Mesendoderm (in vitro differentiated cells): ENCODE measurements around the gene IMMP2L.
A peak's percentile ranks its signal among the peaks of the same experiment; 100 is the strongest.

Source experiments
- DNase-seq: peaks from one replicate; pipeline ENCODE4 v3.0.0; 2013
- H2AK5ac ChIP-seq: 2 replicates; pipeline ENCODE4 v1.6.1; 2013; ENCODE audit warnings: low read length, inconsistent platforms
- H2BK120ac ChIP-seq: 2 replicates; pipeline ENCODE4 v1.6.1; 2013; ENCODE audit warnings: low read depth, mild to moderate bottlenecking, low read length, moderate library complexity, mixed read lengths
- H2BK15ac ChIP-seq: replicated peaks from 2 replicates; pipeline ENCODE4 v1.6.1; 2013; ENCODE audit warnings: low read depth, mild to moderate bottlenecking, moderate library complexity
- H2BK5ac ChIP-seq: 2 replicates; pipeline ENCODE4 v1.6.1; 2013; ENCODE audit warnings: low read length, inconsistent platforms
- H3K18ac ChIP-seq: 2 replicates; pipeline ENCODE4 v1.6.1; 2013; ENCODE audit warnings: mild to moderate bottlenecking, low read length, mixed read lengths
- H3K23ac ChIP-seq: one replicate; pipeline ENCODE4 v1.6.1; 2013; ENCODE audit warnings: low read length
- H3K27ac ChIP-seq: 2 replicates; pipeline ENCODE4 v1.5.1; 2013; ENCODE audit warnings: low read depth, mild to moderate bottlenecking, inconsistent platforms, low read length, moderate library complexity
- H3K27me3 ChIP-seq: 2 replicates; pipeline ENCODE4 v1.6.1; 2013; ENCODE audit warnings: low read length, control low read depth, mild to moderate bottlenecking, inconsistent platforms; ENCODE audit not compliant: insufficient read depth, poor library complexity
- H3K36me3 ChIP-seq: 2 replicates; pipeline ENCODE4 v1.6.1; 2013; ENCODE audit warnings: low read length, inconsistent platforms; ENCODE audit not compliant: control insufficient read depth, insufficient read depth
- H3K4ac ChIP-seq: one replicate; pipeline ENCODE4 v1.6.1; 2013; ENCODE audit warnings: low read depth, mild to moderate bottlenecking, low read length, moderate library complexity
- H3K4me1 ChIP-seq: 2 replicates; pipeline ENCODE4 v1.6.1; 2013; ENCODE audit warnings: low read depth, low read length, inconsistent platforms; ENCODE audit not compliant: control insufficient read depth
- H3K4me2 ChIP-seq: 2 replicates; pipeline ENCODE4 v1.6.1; 2013; ENCODE audit warnings: low read length
- H3K4me3 ChIP-seq: 2 replicates; pipeline ENCODE4 v1.5.1; 2013; ENCODE audit warnings: mild to moderate bottlenecking, low read length
- H3K56ac ChIP-seq: one replicate; pipeline ENCODE4 v1.6.1; 2013; ENCODE audit warnings: low read length
- H3K79me1 ChIP-seq: 2 replicates; pipeline ENCODE4 v1.6.1; 2013; ENCODE audit warnings: low read length, inconsistent platforms
- H3K79me2 ChIP-seq: 2 replicates; pipeline ENCODE4 v1.6.1; 2013; ENCODE audit warnings: mild to moderate bottlenecking, low read length; ENCODE audit not compliant: control insufficient read depth, insufficient read depth
- H3K9ac ChIP-seq: 2 replicates; pipeline ENCODE4 v1.6.1; 2013; ENCODE audit warnings: low read length, inconsistent platforms
- H4K5ac ChIP-seq: one replicate; pipeline ENCODE4 v1.6.1; 2013; ENCODE audit warnings: low read length
- H4K8ac ChIP-seq: one replicate; pipeline ENCODE4 v1.6.1; 2013; ENCODE audit warnings: low read depth, mild to moderate bottlenecking, control low read depth, low read length, moderate library complexity
- WGBS: extraction: QIAGEN DNeasy Blood & Tissue Kit; methylation state at CpG from one replicate; pipeline ENCODE4 v1.1.7; 2013; ENCODE audit warnings: low lambda C conversion rate, missing lambda C conversion rate; ENCODE audit not compliant: insufficient coverage; ENCODE audit errors: extremely low coverage; 5-methylcytosine and 5-hydroxymethylcytosine counted together

The IMMP2L gene

DNA sequence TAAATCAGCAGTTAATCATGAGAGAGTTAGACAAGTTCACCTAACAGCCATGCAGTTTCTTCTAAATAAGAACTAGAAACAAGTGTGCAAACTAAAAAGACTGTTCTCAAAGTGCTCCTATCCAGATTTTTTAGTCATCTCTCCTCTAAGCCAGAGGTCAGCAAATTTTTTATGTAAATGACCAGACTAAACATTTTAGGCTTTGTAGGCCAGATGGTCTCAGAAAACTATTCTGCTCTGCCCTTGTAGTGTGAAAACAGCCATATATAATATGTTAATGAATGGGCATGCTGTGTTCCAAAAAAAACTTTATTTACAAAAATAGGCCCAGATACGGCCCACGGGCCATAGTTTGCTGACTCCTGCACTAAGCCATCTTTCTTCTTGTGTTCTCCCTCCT, 734.4 kb downstream of the IMMP2L start:
- Histone ChIP-seq H3K79me1 (no peaks in the 10 kb centered on the region), H3K4me1 (no peaks in the 10 kb centered on the region), H3K79me2 (no peaks in the 10 kb centered on the region), H3K23ac (no peak overlapping the region), H2AK5ac (no peak overlapping the region), H4K8ac (no peak overlapping the region), H3K4ac (no peak overlapping the region), H3K18ac (no peak overlapping the region), H3K27ac (no peak overlapping the region), H2BK15ac (no peak overlapping the region), H3K36me3 (no peaks in the 10 kb centered on the region), H2BK120ac (no peak overlapping the region), H3K4me2 (no peak overlapping the region), H3K56ac (no peak overlapping the region), H2BK5ac (no peak overlapping the region), H4K5ac (no peak overlapping the region), H3K4me3 (no peak overlapping the region), H3K27me3 (no peaks in the 10 kb centered on the region), H3K9ac (no peak overlapping the region)
- DNase-seq, result no peak
- no CpG with 5 or more reads among the region's 2 CpGs for WGBS

DNA sequence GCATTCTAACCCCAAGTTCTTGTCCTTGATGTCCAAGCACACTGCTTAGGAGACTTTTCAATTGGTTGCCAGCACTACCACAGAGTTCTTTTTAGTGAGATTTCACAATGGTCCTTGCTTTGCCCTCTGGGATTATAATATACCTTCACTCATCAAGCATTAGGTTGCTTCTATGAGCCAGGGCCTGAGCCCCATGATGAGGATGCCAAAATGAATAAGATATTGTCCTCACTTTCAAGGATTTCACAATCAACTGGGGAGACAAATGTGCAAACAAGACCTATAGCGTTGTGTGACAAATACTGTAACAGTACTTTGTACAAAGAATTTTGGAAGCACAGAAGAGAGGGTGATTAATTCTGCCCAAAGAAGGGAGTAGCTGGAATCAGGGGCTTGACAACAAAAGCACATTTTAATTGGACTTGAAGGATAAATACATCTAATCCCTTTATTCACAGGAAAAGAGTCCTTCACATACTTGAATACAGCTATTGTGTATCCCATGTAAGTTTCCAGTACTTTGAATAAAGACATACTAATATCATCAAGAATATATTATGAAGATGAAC, 734.9 kb downstream of the IMMP2L start:
- no peak for DNase-seq
- WGBS, result no CpG with 5 or more reads among the region's 1 CpG
- no peak overlapping the region for H2BK5ac ChIP-seq

DNA sequence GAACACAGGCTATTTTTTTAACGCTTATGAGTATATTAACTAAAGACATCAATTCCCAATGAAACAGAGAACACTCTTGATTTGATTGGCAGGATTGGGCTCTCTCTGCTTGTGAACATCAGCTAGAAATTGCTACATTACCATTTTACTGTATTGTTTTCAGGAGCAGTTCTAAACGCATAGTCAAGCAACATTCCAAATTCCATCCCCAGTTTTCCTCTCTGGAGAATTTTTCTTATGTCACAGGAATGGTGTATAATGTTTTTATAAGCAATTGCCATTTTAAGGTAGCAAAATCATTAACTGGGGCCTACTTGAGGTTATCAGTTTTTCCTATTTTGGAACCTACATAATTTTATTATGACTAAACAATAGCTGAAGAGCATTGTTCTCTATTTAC, 748.3 kb downstream of the IMMP2L start:
- Histone ChIP-seq H2BK15ac (no peak overlapping the region), H3K27ac (no peak overlapping the region), H3K4me1 (no peaks in the 10 kb centered on the region), H3K79me2 (no peaks in the 10 kb centered on the region), H2BK5ac (no peak overlapping the region), H4K8ac (no peak overlapping the region), H3K4me3 (no peak overlapping the region), H3K79me1 (no peaks in the 10 kb centered on the region), H3K36me3 (no peaks in the 10 kb centered on the region), H2AK5ac (no peak overlapping the region), H3K23ac (no peak overlapping the region), H3K27me3 (no peaks in the 10 kb centered on the region), H2BK120ac (no peak overlapping the region), H3K18ac (no peak overlapping the region), H4K5ac (no peak overlapping the region), H3K56ac (no peak overlapping the region), H3K9ac (no peak overlapping the region), H3K4me2 (no peak overlapping the region), H3K4ac (no peak overlapping the region)
- DNase-seq, result no peak
- no CpG with 5 or more reads among the region's 2 CpGs for WGBS

More for the DNA sequence above, 734.9 kb downstream of the IMMP2L start:
- Histone ChIP-seq H2AK5ac (no peak overlapping the region), H2BK15ac (no peak overlapping the region), H3K56ac (no peak overlapping the region), H3K4me3 (no peak overlapping the region), H3K27me3 (no peaks in the 10 kb centered on the region), H3K9ac (no peak overlapping the region), H3K79me2 (no peaks in the 10 kb centered on the region), H3K27ac (no peak overlapping the region), H2BK120ac (no peak overlapping the region), H3K23ac (no peak overlapping the region), H4K8ac (no peak overlapping the region), H3K4me1 (no peaks in the 10 kb centered on the region), H3K79me1 (no peaks in the 10 kb centered on the region), H4K5ac (no peak overlapping the region), H3K18ac (no peak overlapping the region), H3K36me3 (no peaks in the 10 kb centered on the region), H3K4me2 (no peak overlapping the region), H3K4ac (no peak overlapping the region)

DNA sequence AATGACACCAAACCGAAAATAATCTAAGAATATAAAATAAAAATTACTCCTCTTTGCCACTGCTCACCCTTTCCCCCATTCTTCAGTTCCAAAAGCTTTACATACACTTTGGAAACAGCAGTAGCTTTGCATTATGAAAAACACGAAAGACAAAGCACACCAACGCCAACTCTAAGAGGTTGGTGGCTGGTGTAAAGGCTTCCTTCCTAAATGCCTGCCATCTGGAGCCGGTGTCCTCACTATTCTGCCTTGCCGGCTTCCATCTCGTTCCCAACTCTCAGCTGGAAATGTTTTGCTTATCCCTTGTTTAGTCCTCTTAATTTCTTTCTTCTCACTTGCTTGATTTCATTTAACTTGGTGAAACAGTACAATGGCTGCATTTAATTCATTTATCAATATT, 752.5 kb downstream of the IMMP2L start:
- Histone ChIP-seq H3K4me3 (no peak overlapping the region), H3K9ac (no peak overlapping the region), H2BK15ac (no peak overlapping the region), H3K79me2 (no peaks in the 10 kb centered on the region), H3K4ac (no peak overlapping the region), H3K23ac (no peak overlapping the region), H3K18ac (no peak overlapping the region), H3K4me2 (no peak overlapping the region), H2AK5ac (no peak overlapping the region), H4K8ac (no peak overlapping the region), H3K27ac (no peak overlapping the region), H3K27me3 (no peaks in the 10 kb centered on the region), H3K79me1 (no peaks in the 10 kb centered on the region), H2BK120ac (no peak overlapping the region), H2BK5ac (no peak overlapping the region), H3K56ac (no peak overlapping the region), H3K4me1 (no peaks in the 10 kb centered on the region), H4K5ac (no peak overlapping the region), H3K36me3 (no peaks in the 10 kb centered on the region)
- no CpG with 5 or more reads among the region's 6 CpGs for WGBS
- DNase-seq, result no peak

DNA sequence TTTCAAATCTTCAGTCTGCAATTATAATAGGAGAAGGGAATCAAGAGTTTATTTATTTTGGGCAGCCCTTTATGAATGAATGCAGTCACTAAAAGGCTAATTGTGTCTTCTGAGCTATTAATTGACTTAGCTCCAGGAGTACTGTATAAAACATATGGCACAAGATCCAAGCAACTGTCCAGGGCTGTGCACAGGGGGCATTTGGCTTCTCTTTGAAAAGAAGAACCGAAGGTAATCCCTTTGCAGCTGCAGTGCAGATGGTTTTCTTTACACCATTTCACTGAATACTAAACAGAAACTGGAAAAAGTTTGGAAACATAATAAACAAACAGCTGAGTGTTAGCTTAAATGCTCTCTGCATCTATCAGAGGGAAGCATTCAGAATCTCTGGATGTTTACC, 753.9 kb downstream of the IMMP2L start:
- no peak overlapping the region for H4K8ac ChIP-seq
- H3K36me3 ChIP-seq, result no peaks in the 10 kb centered on the region
- H3K79me2 ChIP-seq, result no peaks in the 10 kb centered on the region
- no peaks in the 10 kb centered on the region for H3K4me1 ChIP-seq
- H3K4me2 ChIP-seq, result no peak overlapping the region
- H3K18ac ChIP-seq, result no peak overlapping the region
- no peaks in the 10 kb centered on the region for H3K27me3 ChIP-seq
- no peak overlapping the region for H3K4ac ChIP-seq
- H3K79me1 ChIP-seq, result no peaks in the 10 kb centered on the region
- H2BK5ac ChIP-seq, result no peak overlapping the region
- H3K27ac ChIP-seq, result no peak overlapping the region
- H4K5ac ChIP-seq, result no peak overlapping the region
- no peak overlapping the region for H3K23ac ChIP-seq
- no peak overlapping the region for H2BK120ac ChIP-seq
- H2BK15ac ChIP-seq, result no peak overlapping the region
- no peak overlapping the region for H3K9ac ChIP-seq
- DNase-seq, result no peak
- no peak overlapping the region for H3K56ac ChIP-seq
- no CpG with 5 or more reads among the region's 1 CpG for WGBS
- no peak overlapping the region for H3K4me3 ChIP-seq
- H2AK5ac ChIP-seq, result no peak overlapping the region

DNA sequence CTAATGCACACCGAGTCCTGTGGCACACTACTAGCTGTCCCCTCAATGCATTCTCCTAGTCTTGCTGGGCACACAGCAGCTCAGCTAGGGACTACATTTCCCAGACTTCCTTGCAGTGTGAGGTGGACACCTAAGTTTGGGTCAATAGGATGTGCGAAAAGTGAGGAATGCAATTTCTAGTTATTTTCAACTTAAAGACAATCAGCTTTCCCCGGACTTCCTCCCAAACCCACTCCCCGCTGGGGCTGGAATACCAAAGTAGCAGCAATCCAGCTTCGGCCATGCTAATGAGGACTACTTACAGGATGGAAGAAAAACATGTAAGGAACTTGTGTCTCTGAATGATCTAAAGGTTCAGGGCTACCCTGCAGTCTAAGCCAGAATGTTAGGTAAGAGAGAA, 757.8 kb downstream of the IMMP2L start:
- Histone ChIP-seq H4K5ac (no peak overlapping the region), H3K4me2 (no peak overlapping the region), H2BK15ac (no peak overlapping the region), H2BK5ac (no peak overlapping the region), H3K9ac (no peak overlapping the region), H3K4me3 (no peak overlapping the region), H2AK5ac (no peak overlapping the region), H3K18ac (no peak overlapping the region), H3K27me3 (no peaks in the 10 kb centered on the region), H3K27ac (no peak overlapping the region), H3K79me1 (no peaks in the 10 kb centered on the region), H3K23ac (no peak overlapping the region), H3K56ac (no peak overlapping the region), H3K36me3 (no peaks in the 10 kb centered on the region), H4K8ac (no peak overlapping the region), H2BK120ac (no peak overlapping the region), H3K79me2 (no peaks in the 10 kb centered on the region), H3K4me1 (no peaks in the 10 kb centered on the region), H3K4ac (no peak overlapping the region)
- DNase-seq, result peak; percentile 37
- no CpG with 5 or more reads among the region's 5 CpGs for WGBS
